ENCODE results near the gene PSG2.
"Not testable (repeated sequence)": the region's sequence is repeated elsewhere in the genome, so short reads cannot be mapped to it uniquely, and the experiment has no call there.

PSG2 gene

GRCh38 chr19:43019588-43019987 lies 62.9 kb downstream of the PSG2 start:
- in situ Hi-C loops (cut with MboI; ENCODE audit: low sequenced_read_pairs, unreplicated experiment); DNase-seq (ENCODE audit: low spot score): not testable (repeated sequence)

Data from GM13976 (cell line).